GM18511 (cell line): ENCODE results near the gene TNFAIP8L1.

ENCODE experiments used
- ATAC-seq: cut with Tn5 transposase; IDR thresholded peaks from one replicate; pipeline ENCODE4 v1.9.1; 2021; ENCODE audit warnings: mild to moderate bottlenecking, moderate library complexity; ENCODE audit not compliant: unreplicated experiment

The TNFAIP8L1 gene

GRCh38 chr19:4699826-4700692, 60.7 kb downstream of the TNFAIP8L1 start:
- no peak for ATAC-seq

DNA sequence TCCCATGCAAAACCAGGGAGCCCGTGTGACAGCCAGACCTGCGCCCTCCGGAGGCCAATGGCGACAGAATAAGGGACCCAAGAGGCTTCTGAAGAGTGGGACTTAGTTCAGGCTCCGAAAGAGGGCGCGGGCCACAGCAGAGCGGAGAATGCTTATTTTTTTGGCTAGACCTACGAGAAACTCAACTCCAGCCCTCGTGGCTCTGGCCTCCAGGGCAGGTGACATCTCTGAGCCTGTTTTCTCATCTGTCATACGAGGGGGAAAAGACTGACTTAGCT, 61.3 kb downstream of the TNFAIP8L1 start:
- no peak for ATAC-seq

GRCh38 chr19:4701557-4701956, 62.2 kb downstream of the TNFAIP8L1 start:
- no peak for ATAC-seq

DNA sequence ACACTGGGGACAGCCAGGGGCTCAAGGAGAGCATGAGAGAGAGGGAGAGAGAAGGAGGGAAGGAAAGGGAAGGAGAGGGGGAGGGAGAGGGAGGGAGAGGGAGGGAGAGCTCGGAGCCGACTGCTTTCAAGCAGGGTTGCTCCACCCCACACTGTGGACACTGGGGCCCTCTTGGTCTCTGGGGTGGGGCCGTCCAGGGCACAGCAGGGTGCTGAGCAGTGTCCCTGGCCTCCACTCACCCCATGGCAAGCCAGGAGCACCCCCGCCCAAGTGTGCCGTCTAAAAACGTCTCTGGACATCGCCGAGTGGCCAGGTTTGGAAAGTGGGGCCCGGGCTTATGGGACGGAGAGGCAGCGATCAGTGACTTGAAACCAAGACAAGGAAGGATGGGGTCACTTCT, 63.4 kb downstream of the TNFAIP8L1 start:
- no peak for ATAC-seq

GRCh38 chr19:4703671-4704316, 64.5 kb downstream of the TNFAIP8L1 start:
- no peak for ATAC-seq

GRCh38 chr19:4704317-4704673, 65.0 kb downstream of the TNFAIP8L1 start:
- ATAC-seq: no peak
